ENCODE results near the gene TMEM163.

GRCh38 chr2:134433979-134434378 lies 284.8 kb downstream of the TMEM163 start:
- TF ChIP-seq, protein P1, sequence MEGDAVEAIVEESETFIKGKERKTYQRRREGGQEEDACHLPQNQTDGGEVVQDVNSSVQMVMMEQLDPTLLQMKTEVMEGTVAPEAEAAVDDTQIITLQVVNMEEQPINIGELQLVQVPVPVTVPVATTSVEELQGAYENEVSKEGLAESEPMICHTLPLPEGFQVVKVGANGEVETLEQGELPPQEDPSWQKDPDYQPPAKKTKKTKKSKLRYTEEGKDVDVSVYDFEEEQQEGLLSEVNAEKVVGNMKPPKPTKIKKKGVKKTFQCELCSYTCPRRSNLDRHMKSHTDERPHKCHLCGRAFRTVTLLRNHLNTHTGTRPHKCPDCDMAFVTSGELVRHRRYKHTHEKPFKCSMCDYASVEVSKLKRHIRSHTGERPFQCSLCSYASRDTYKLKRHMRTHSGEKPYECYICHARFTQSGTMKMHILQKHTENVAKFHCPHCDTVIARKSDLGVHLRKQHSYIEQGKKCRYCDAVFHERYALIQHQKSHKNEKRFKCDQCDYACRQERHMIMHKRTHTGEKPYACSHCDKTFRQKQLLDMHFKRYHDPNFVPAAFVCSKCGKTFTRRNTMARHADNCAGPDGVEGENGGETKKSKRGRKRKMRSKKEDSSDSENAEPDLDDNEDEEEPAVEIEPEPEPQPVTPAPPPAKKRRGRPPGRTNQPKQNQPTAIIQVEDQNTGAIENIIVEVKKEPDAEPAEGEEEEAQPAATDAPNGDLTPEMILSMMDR (IDR thresholded peaks at IDR 0.05; ENCODE audit: poor library complexity, severe bottlenecking) = no peak
- no peak for TF ChIP-seq POLR2AphosphoS5 (IDR thresholded peaks at IDR 0.05)
- no peak for TF ChIP-seq EP300 (conservative IDR thresholded peaks at IDR 0.05; ENCODE audit: poor library complexity, severe bottlenecking)
